ENCODE measurements around the gene SUPV3L1. TPM values are rescaled to one million over a fixed set of nuclear protein-coding genes. Genes with fewer than 3 reads are reported as not detected.

The SUPV3L1 gene
- total and polyA plus RNA-seq, 9 of the 15 experiments (the other 6 are each of a cell fraction or from before 2014, with no cell fraction given), result 45.2 to 156 (median 92.6) TPM

DNA sequence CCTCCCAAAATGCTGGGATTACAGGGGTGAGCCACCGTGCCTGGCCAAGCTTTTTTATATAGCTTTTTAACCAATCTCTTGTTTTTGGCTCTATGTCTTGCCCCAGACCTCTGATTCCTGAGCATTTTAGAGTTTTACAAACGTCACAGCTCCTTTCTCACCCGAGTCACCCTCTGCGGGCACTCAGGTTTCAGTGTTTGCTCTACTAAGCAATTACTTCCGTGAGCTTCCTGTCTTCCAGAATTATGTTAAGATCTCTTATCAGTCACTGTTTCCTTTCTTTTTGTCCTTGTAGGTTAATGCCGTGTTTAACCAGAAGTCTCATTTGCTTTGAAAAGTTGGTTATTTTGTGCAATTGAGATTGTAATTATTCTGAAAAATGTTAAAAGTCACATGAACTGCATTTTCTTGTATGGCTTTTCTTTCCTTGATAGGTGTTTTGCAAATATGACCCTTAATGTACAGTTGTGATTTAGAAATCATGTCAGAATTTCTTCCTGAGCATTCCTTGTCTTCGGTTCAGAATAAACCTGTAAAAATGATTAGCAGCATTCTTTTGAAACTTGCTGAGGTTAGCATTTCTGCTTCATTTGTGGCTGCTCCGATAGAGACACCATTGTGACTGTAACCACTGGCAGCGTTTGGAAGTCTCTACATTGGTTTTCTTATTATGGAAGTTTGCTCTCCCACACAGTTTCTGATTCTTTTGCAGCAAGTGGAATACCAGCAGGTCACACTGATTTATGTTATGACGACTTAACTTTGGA is 35.6 kb downstream of the SUPV3L1 start (continued):
- TF ChIP-seq, protein P1, sequence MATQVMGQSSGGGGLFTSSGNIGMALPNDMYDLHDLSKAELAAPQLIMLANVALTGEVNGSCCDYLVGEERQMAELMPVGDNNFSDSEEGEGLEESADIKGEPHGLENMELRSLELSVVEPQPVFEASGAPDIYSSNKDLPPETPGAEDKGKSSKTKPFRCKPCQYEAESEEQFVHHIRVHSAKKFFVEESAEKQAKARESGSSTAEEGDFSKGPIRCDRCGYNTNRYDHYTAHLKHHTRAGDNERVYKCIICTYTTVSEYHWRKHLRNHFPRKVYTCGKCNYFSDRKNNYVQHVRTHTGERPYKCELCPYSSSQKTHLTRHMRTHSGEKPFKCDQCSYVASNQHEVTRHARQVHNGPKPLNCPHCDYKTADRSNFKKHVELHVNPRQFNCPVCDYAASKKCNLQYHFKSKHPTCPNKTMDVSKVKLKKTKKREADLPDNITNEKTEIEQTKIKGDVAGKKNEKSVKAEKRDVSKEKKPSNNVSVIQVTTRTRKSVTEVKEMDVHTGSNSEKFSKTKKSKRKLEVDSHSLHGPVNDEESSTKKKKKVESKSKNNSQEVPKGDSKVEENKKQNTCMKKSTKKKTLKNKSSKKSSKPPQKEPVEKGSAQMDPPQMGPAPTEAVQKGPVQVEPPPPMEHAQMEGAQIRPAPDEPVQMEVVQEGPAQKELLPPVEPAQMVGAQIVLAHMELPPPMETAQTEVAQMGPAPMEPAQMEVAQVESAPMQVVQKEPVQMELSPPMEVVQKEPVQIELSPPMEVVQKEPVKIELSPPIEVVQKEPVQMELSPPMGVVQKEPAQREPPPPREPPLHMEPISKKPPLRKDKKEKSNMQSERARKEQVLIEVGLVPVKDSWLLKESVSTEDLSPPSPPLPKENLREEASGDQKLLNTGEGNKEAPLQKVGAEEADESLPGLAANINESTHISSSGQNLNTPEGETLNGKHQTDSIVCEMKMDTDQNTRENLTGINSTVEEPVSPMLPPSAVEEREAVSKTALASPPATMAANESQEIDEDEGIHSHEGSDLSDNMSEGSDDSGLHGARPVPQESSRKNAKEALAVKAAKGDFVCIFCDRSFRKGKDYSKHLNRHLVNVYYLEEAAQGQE (IDR thresholded peaks at IDR 0.05; ENCODE audit: borderline replicate concordance), result no peak
- TF ChIP-seq, protein P1 (CRISPR knock-in tag; IDR thresholded peaks at IDR 0.05; ENCODE audit: low read depth), result no peak
- TF ChIP-seq PYGO2 (tag; IDR thresholded peaks at IDR 0.05) (0 out of 2 replicates have a peak, but pooled peaks have one; percentile 33), ZKSCAN3 (CRISPR knock-in tag; IDR thresholded peaks at IDR 0.05) (no peak), DPF2 (IDR thresholded peaks at IDR 0.05) (peak; percentile 27; the same call in 1 of the 2 replicates)
- TF ChIP-seq, protein P2, sequence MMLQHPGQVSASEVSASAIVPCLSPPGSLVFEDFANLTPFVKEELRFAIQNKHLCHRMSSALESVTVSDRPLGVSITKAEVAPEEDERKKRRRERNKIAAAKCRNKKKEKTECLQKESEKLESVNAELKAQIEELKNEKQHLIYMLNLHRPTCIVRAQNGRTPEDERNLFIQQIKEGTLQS (IDR thresholded peaks at IDR 0.05), result no peak
- TF ChIP-seq, protein P2 (CRISPR knock-in tag; conservative IDR thresholded peaks at IDR 0.05), result no peak

Measured in K562 (cell line).